C4-2B (cell line): Measurements from ENCODE around the gene DEFB108B.
"Not testable (repeated sequence)": the region's sequence is repeated elsewhere in the genome, so short reads cannot be mapped to it uniquely, and the experiment has no call there.

ENCODE experiments used
- CTCF ChIP-seq: fragments of 450-650 bp; conservative IDR thresholded peaks from 2 replicates; pipeline ENCODE4 v1.5.1; 2017; ENCODE audit warnings: mild to moderate bottlenecking
- ZFX ChIP-seq: fragments of 450-650 bp; IDR thresholded peaks from 2 replicates; pipeline ENCODE4 v1.6.1; 2017

GRCh38 chr11:71843355-71843754, 10.4 kb downstream of the DEFB108B start:
- TF ChIP-seq CTCF, ZFX: not testable (repeated sequence)
